Subcutaneous abdominal adipose tissue (tissue), 5 donors: Measurements from ENCODE around the gene SLC8B1.

Experiments used
- H3K27ac ChIP-seq: one replicate; pipeline ENCODE4 v1.7.0; 2013; ENCODE audit warnings: low read depth, mild to moderate bottlenecking, inconsistent platforms, low read length, moderate library complexity
- H3K27me3 ChIP-seq, 5 donors: one replicate each; pipeline ENCODE4 v1.7.0; 2013; ENCODE audit warnings: low read length in 5 of 5, inconsistent platforms in 1 of 5; ENCODE audit not compliant: control insufficient read depth in 5 of 5, insufficient read depth in 4 of 5
- H3K36me3 ChIP-seq, 5 donors: one replicate each; pipeline ENCODE4 v1.7.0; 2013; ENCODE audit warnings: low read length in 5 of 5; ENCODE audit not compliant: control insufficient read depth in 5 of 5, insufficient read depth in 5 of 5
- H3K4me1 ChIP-seq, 5 donors: one replicate each; pipeline ENCODE4 v1.7.0; 2013; ENCODE audit warnings: low read length in 5 of 5, mild to moderate bottlenecking in 3 of 5, moderate library complexity in 1 of 5; ENCODE audit not compliant: control insufficient read depth in 5 of 5, insufficient read depth in 5 of 5
- H3K4me3 ChIP-seq, 5 donors: one replicate each; pipeline ENCODE4 v1.7.0; 2013; ENCODE audit warnings: low read length in 5 of 5, low read depth in 1 of 5
- H3K9ac ChIP-seq, 5 donors: one replicate each; pipeline ENCODE4 v1.7.0; 2013; ENCODE audit warnings: low read length in 5 of 5, mild to moderate bottlenecking in 4 of 5, moderate library complexity in 3 of 5
- H3K9me3 ChIP-seq, 5 donors: one replicate each; pipeline ENCODE4 v1.7.0; 2013; ENCODE audit warnings: low read length in 5 of 5; ENCODE audit not compliant: control insufficient read depth in 5 of 5
- donor health status: healthy.
- donor health status: healthy.
- donor health status: healthy.
- donor health status: healthy.
- donor health status: healthy.

SLC8B1 gene

DNA sequence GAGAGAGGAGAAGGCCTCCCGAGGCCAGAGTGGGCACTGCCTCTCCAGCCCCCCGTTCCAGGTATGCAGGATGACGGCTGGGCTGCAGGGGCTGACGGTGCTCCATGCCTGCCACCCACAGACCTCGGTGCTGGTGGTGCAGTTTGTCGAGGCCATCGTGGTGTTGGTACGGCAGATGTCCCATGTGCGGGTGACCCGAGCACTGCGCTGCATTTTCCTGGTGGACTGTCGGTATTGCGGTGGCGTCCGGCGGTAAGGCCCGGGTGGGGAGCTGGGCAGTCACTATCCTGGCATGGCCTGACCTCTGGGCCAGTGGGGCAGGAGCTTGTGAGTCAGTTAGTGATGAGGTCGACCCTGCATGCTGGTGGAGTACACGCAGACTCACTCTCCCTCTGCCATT lies 66.3 kb downstream of the SLC8B1 start:
- Histone ChIP-seq H3K27ac (no peak overlapping the region), H3K27me3 (no peaks in the 10 kb centered on the region), H3K9ac (no peak overlapping the region), H3K36me3 (peaks cover 0 to 59% (median 48%) of the 10 kb centered on the region in 5 donors), H3K4me1 (peaks cover 6 to 27% (median 26%) of the 10 kb centered on the region in 5 donors), H3K9me3 (no peaks in the 10 kb centered on the region), H3K4me3 (no peak overlapping the region)

DNA sequence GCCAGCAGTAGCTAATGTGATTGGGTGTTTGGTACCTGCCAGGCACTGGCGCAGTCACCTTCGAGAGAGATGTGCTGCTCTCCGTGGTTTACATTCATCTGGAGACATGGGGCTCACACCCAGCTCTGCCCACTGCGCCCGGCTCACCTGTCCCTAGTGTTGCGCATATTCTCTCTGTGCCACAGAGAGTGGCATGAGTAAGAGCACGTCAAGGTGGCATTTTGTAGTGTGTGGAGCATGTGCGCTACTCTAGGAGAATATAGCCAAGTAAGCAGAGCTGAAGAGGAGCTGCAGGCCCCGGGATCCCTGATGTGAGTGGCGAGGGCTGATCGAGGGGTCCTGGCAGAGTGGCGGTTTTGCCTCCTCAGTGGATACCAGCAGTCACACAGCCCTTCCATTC lies 66.8 kb downstream of the SLC8B1 start:
- Histone ChIP-seq H3K4me3 (no peak overlapping the region), H3K9ac (no peak overlapping the region), H3K4me1 (peaks cover 6 to 23% (median 22%) of the 10 kb centered on the region in 5 donors), H3K9me3 (no peaks in the 10 kb centered on the region), H3K27ac (no peak overlapping the region), H3K27me3 (no peaks in the 10 kb centered on the region), H3K36me3 (peaks cover 0 to 57% (median 45%) of the 10 kb centered on the region in 5 donors)

DNA sequence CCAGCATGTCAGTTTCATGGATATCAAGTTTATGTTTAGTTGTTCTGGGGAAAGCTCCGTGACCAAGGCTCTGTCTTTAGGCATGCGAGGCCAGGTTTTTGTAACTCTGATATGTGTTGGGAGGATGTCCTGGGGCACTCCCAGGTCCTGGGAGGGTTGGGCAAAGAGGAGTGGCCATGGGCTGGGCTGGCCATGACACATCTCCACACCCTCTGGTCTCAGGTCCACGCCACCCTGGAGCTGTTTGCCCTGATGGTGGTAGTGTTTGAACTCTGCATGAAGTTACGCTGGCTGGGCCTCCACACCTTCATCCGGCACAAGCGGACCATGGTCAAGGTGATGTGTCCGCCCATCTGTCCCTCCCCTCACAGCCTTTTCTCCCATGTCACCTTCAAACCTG lies 67.3 kb downstream of the SLC8B1 start:
- peaks cover 0 to 57% (median 44%) of the 10 kb centered on the region in 5 donors for H3K36me3 ChIP-seq
- H3K4me3 ChIP-seq = no peak overlapping the region

DNA sequence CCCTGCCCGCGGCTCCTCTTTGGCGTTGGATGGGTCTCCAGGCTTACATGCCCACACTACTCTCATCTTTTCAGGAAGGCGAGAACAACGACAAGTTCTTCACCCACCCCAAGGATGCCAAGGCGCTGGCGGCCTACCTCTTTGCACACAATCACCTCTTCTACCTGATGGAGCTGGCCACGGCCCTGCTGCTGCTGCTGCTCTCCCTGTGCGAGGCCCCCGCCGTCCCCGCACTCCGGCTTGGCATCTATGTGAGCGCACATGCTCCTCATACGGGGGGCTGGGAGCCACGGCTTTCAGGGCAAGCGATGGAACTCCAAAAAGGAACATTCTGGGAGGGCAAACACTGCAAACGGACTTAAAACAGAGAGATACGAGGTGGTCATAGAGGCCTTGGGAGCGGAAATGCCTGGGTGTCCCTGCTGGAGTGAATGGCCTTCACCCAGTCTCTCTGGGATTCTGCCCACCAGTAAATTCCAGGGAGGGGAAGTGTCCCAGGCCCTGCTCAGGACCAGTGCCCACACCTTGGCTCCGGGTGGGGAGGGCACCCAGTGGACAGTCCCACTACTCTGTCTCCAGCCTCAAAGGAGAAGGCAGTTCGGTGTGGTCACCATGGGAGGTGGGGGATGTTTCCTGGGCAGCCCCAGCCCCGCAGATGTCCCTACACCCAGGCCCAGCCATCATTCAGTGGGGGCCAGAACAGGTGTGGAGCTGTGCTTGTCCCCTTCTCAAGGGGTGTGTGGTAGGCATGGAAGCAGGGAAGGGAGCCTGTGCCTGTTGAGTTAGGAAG lies 68.6 kb downstream of the SLC8B1 start:
- Histone ChIP-seq H3K27me3 (no peaks in the 10 kb centered on the region), H3K9me3 (no peaks in the 10 kb centered on the region), H3K4me3 (no peak overlapping the region), H3K36me3 (peaks cover 0 to 60% (median 45%) of the 10 kb centered on the region in 5 donors), H3K4me1 (peaks cover 4 to 20% (median 17%) of the 10 kb centered on the region in 5 donors), H3K27ac (no peak overlapping the region), H3K9ac (no peak overlapping the region)

More for the DNA sequence above, 67.3 kb downstream of the SLC8B1 start:
- no peak overlapping the region for H3K27ac ChIP-seq
- no peak overlapping the region for H3K9ac ChIP-seq
- H3K4me1 ChIP-seq = peaks cover 3 to 21% (median 19%) of the 10 kb centered on the region in 5 donors
- no peaks in the 10 kb centered on the region for H3K9me3 ChIP-seq
- no peaks in the 10 kb centered on the region for H3K27me3 ChIP-seq

DNA sequence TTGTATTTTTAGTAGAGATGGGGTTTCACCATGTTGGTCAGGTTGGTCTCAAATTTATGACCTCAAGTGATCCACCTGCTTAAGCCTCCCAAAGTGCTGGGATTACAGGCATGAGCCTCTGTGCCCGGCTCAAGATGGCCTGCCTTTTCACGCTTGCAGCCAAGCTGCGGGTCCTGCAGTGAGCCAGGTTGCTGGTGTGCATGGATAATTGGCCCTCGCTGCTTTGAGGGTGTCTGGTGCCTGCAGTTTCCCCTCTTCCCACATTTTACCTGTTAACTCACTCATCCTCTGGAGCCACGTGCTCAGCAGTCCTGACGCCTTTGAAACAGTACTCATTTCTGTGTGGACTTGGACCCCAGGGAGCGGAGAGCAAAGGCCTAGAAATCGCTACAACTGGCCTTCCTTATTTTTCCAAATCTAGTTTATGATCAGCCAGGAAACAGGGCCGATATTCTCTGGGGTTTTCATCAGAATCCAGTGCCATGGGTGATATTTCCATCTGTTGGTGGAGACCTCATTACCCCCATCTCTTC lies 71.4 kb downstream of the SLC8B1 start:
- H3K9ac ChIP-seq = no peak overlapping the region
- H3K36me3 ChIP-seq = peaks cover 0 to 47% (median 32%) of the 10 kb centered on the region in 5 donors
- H3K27ac ChIP-seq = no peak overlapping the region
- H3K9me3 ChIP-seq = no peaks in the 10 kb centered on the region
- H3K4me3 ChIP-seq = no peak overlapping the region
- peaks cover 14 to 37% (median 33%) of the 10 kb centered on the region in 5 donors for H3K4me1 ChIP-seq
- H3K27me3 ChIP-seq = no peaks in the 10 kb centered on the region

DNA sequence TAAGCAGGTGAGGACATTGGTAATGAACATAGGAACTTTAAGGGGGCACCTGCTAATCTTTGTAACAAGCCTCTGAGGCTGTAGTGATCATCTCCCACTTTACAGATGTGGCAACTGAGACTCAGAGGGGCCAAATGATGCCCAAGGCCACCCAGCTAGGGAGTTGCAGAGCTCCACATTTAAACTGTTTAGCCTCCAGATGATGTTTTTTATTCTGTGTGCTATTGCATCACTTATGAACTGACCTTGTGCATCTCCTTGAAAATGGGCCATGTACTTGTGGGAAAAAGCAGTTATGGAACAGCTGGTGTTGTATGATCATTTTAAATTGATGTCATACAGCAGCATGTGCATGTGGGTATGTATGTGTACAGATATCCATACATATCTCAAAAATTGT lies 72.2 kb downstream of the SLC8B1 start:
- H3K4me1 ChIP-seq = peaks cover 14 to 39% (median 33%) of the 10 kb centered on the region in 5 donors
- no peaks in the 10 kb centered on the region for H3K27me3 ChIP-seq
- no peaks in the 10 kb centered on the region for H3K9me3 ChIP-seq
- peaks cover 0 to 39% (median 24%) of the 10 kb centered on the region in 5 donors for H3K36me3 ChIP-seq
- H3K4me3 ChIP-seq = no peak overlapping the region
- no peak overlapping the region for H3K9ac ChIP-seq
- peak overlapping the region; percentile 37 for H3K27ac ChIP-seq

DNA sequence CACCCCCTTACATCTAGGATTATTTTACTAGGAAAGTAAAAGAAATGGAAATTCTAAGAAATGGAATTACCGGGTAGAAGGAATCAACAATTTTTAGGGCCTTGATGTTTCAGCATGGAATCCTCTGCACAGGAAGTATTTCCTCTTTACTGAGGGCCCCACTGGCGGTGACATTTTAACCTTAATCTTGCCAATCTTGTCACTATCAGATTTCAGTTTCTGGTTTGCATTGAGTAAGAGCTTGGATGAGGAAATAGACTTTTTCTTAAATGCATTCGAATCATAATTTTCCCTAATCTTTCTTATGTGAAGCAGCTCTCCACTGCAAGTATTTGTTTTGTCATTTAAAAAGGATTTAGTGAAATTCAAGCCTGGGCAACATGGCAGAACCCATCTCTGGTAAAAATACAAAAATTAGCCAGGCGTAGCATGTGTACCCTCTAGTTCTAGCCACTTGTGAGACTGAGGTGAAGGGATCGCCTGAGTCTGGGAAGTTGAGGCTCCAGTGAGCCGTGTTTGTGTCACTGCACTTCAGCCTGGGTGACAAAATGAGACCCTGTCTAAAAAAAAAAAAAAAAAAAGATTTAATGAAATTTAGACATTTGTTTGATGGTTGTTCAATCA lies 73.0 kb downstream of the SLC8B1 start:
- no peak overlapping the region for H3K4me3 ChIP-seq
- H3K4me1 ChIP-seq = peaks cover 14 to 39% (median 33%) of the 10 kb centered on the region in 5 donors
- H3K9me3 ChIP-seq = no peaks in the 10 kb centered on the region
- H3K27ac ChIP-seq = peak overlapping the region; percentile 37
- no peaks in the 10 kb centered on the region for H3K27me3 ChIP-seq
- peak overlapping the region in 1 of 5 donors; percentile 35 for H3K9ac ChIP-seq
- H3K36me3 ChIP-seq = peaks cover 0 to 34% (median 20%) of the 10 kb centered on the region in 5 donors

DNA sequence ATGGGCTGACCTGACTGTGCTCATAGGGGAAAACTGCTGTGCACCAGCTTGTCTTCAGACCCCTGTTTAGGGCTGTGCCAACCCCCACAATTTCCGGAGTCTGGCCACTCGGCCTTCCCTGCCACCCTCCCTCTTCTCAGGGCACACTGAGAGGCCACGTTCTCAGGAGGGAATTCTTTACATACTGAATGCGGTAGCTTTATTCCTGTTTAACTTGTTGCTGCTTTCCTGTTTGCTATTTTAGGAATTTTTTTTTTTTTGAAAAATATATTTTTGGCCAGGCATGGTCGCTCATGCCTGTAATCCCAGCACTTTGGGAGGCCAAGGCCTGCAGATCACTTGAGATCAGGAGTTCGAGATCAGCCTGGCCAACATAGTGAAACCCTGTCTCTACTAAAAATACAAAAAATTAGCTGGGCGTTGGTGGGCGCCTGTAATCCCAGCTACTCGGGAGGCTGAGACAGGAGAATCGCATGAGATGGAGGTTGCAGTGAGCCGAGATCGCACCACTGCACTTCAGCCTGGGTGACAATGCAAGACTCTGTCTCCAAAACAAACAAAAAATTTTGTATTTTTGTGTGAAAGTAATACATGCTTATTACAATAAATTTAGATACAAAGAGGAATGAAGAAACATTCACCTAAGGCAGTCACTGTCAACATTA lies 74.1 kb downstream of the SLC8B1 start:
- H3K4me1 ChIP-seq = peaks cover 14 to 39% (median 33%) of the 10 kb centered on the region in 5 donors
- H3K27ac ChIP-seq = peak overlapping the region; percentile 52
- H3K9ac ChIP-seq = no peak overlapping the region
- peaks cover 0 to 22% (median 8%) of the 10 kb centered on the region in 5 donors for H3K36me3 ChIP-seq
- H3K9me3 ChIP-seq = no peaks in the 10 kb centered on the region
- no peaks in the 10 kb centered on the region for H3K27me3 ChIP-seq
- H3K4me3 ChIP-seq = no peak overlapping the region

DNA sequence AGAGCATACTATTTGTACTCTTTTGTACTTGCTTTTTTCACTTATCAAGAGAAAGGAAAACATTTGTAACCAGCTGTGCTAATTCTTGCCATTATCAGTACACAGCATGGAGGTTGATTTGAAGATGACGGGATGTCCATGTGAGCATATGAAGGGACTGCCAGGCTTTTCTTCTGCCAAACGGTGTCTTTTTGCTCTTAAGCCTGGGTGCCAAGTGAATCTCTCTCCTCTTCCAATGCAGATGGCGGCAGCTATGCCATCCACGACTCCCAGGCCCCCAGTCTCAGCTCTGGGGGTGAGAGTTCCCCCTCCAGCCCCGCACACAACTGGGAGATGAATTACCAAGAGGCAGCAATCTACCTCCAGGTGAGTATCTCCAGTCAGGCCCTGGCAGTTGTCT lies 74.8 kb downstream of the SLC8B1 start:
- Histone ChIP-seq H3K9me3 (no peaks in the 10 kb centered on the region), H3K27me3 (no peaks in the 10 kb centered on the region), H3K36me3 (peaks cover 0 to 16% (median 6%) of the 10 kb centered on the region in 5 donors), H3K4me3 (no peak overlapping the region), H3K9ac (no peak overlapping the region), H3K4me1 (peaks cover 14 to 39% (median 33%) of the 10 kb centered on the region in 5 donors), H3K27ac (peak overlapping the region; percentile 52)
